NCI-H1092 (cell line): Measurements from ENCODE around the gene NOP58.
"Not testable (repeated sequence)": the region's sequence is repeated elsewhere in the genome, so short reads cannot be mapped to it uniquely, and the experiment has no call there.

ENCODE experiments used
- DNase-seq: peaks from one replicate; lab custom pipeline; 2025; lab: John Stamatoyannopoulos, UW

The NOP58 gene

DNA sequence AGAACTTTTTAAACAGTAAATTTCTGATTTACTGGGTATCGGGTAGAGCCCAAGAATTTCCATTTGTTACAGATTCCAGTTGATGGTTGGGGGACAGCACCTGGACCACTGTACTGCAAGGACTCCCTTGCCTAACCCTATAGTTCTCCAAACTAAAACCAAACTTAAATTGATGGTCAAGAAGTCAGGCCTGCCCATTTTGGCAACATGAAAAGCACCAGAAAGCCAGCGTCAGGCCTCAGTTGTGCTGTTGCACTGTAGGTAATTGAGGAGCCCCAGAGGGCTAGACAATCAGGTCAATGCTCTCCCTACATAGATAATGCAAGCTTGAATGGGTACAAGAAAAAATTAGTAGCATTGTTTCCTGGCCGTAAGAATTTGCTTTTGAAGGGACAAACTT lies 40.5 kb downstream of the NOP58 start:
- DNase-seq = no peak

DNA sequence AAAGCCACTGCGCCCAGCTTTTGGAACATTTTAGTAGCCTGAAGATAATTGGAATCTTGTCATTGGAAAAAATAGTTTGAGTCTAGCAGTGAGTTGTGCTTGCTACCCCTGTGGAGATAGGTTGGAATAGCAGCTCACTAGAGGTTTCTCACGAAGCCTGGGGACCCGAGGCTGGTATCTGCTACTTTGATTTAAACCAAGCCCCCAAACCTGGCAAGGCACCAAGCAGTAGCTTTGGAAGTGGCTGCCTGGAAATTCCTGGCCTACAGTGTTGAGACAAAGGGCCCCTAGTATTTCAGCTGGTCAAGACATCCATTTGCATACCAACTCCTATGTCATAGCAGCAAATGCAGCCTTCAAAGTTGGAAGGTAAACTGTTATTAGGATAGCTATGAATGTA lies 42.1 kb downstream of the NOP58 start:
- no peak for DNase-seq

DNA sequence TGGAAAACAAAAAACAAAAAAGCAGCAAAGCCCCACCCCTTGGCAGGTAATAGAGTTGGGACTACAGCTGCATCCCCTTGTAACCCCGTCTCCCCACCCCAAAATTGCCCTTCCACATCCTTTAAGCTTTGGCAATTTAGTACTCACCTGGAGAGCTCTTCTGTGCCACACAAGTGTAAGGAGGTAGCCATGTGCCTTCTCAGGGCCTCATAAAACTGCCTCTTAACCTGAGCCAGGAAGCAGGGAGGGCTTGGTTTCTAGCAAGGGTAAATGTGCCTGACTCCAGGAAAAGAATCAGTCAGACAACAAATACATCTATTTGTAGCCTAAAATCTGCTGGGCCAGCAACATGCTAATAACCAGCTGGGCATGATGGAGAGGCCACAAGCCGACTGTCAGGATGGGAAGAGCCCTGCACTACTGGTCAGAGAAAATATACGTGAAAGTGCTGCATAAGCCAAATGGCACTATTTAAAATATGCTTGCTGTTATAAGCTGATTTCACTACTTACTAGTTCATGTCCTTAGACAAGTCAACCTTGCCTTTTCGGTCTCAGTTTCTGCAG lies 46.3 kb downstream of the NOP58 start:
- DNase-seq = no peak

DNA sequence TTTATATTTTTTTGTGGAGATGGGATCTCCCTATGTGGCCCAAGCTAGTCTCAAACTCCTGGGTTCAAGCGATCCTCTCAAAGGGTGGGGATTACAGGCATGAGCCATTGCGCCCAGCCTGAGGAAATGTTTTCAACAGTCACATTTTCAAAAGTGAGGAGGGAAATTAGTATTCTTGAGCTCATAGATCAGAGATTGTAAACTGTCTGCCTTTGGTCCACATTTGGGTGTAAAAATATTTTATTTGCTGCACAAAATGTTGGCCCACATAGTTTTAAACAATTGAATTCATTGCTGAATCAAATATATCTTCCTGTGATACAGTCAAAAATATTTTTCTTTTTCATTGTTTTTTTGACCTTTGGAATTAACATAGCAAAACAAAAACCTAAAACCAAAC lies 48.6 kb downstream of the NOP58 start:
- no peak for DNase-seq

DNA sequence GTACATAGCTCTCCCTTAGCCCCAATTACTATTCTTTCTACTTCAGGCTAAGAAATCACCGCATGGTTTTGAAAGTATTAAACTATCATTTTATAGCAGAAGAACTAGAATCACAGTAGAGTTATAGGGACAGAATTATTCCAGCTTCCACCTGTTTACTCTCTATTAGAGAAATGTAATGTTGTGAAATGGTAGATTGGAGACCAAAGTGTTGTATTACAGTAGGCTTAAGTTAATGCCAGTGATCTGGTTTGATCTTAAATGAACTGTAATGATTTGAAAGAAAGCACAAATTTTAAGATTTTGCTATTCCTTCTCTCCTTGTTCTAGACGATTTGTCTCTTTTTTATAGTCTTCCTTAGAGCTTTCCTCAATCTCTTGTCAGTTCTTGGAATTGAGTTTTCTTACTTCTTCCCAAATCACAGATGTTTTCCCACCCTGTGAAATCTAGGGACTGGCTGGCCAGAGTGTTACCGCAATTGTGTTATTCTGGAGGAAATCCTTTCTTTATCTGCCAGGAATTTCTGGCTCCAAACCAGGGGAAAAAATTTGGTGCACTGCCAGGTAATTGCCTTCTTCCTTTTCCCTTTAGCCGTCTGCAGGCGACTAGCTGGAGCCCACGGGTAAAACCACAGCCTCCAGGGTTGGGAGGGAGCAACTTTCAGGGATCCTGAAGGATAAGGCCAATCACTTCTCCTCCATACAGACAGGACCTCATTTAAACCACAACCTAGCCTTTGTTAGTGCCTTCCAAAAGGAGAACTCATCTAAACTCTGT lies 51.7 kb downstream of the NOP58 start:
- DNase-seq = peak; percentile 3

DNA sequence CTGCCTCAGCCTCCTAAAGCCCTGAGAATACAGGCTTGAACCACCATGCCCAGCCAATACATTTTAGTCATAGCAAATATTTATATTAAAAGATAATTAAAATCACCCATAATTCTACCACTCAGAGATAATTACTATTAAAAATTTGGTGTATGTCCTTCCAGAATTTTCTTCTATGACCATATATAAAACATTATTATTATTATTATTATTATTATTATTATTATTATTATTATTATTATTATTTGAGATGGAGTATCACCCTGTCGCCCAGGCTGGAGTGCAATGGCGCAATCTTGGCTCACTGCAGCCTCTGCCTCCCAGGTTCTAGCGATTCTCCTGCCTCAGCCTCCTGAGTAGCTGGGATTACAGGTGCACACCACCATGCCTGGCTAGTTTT lies 54.8 kb downstream of the NOP58 start:
- DNase-seq = not testable (repeated sequence)

DNA sequence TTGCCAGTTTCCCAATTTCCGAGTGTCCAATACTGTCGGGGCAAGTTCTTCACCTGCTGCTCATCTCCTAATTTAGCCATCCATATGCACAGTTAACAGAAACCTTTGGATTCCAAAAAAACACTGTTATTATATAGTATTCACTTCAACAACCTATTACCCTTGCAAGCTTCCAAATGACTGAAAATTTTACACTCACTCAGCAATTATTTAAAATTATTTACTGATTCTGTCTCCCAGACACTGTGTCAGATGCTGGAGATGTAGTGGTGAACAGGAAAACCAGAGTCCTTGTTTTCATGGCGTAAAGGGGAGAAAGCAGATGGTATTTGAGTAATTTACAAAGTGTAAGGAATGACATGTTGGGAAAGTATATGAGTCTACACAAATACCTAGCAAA lies 56.9 kb downstream of the NOP58 start:
- no peak for DNase-seq

DNA sequence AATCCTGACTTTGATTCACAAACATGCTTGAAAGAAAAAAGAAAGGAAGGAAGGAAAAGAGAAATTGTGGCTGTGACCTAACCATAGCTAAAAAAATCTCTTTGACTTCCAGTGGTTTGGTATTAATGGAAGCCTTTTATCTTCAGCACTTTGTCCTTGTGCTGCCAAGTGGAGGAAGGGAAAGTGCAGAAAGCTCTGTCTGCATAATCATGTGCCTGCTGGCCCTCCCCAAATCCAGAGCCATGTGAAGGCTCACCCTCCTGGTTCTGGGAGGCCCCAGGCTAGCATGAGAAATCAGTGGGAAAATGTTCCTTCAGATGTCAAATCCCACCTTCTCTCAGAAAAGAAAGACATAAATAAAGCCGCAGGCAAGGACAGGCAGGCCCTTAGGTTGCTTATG lies 62.3 kb downstream of the NOP58 start:
- no peak for DNase-seq

DNA sequence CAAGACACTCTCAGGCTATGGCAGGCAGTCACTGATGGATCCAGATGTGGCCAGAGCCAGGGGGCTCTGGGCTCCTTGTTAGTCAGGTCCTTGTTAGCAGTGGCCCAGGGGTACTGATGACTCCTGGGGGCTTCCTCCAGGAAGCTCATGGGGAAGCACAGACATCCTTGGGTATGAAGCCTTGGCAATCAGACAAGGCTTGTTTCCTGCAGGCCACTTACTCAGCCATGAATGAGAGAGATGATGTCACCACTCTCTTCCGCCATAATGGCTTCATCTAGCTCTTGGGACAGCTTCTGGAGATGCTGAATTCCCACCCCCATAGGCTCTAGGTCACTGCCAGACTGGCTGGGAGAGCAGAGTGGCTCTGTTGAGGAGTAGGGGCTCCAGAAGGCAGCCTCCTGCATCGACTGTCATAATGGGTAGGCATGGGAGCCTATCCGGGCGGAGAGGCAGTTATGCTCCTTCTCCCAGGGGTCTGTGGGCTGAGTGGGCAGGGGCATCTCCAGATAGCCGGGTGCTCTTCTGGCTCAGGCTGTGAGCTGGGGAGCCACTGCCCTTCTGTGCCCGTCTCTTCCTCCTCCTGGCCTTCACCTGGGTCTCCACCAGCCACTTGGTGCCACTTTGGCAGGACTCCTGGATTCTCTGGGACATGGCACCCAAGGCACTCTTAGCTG lies 70.4 kb downstream of the NOP58 start:
- no peak for DNase-seq

DNA sequence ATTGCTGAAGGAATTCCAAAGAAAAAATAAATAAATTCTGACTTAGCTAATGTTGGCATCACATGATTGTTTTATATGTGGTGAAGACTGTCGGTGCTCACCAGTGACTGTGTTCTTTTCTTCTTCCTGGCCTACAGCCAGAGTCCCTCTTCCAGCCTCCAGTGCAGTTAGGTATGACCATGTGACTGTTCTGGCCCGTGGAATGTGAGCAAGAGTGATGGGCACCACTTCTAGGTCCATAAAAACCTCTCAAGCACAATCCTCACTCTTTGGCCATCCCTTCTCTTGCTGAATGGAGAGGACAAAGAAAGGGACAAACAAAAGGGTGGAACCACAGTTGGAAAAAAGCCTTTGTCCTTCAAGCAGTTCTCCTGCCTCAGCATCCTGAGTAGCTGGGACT lies 71.6 kb downstream of the NOP58 start:
- no peak for DNase-seq

DNA sequence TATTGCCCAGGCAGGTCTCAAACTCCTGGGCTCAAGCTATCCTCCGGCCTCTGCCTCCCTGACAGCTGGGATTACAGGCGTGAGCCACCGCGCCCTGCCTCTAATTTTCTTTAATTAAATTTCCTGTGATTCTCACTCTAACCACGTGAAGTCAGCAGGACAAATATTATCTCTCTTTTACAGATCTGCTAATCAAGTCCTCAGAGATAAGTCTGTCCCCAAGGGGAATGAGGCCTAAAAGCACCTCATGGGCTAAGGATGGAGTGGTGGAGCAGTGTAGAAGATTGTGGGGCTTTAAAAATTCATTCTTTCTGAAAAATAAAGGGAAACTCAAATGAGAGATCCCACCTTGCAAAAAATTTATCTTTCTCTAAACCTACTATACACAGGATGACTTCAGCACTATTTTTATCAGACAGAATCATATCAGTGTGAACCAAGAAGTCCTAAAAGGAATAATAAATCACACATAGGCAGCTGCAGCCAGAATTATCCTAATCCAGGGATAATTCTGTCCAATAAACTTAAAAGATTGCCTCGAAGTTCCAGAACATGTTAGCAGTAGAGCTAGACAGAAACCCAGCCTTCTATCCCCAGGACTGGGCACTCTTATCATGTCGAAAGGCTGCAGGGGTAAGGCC lies 72.3 kb downstream of the NOP58 start:
- no peak for DNase-seq

DNA sequence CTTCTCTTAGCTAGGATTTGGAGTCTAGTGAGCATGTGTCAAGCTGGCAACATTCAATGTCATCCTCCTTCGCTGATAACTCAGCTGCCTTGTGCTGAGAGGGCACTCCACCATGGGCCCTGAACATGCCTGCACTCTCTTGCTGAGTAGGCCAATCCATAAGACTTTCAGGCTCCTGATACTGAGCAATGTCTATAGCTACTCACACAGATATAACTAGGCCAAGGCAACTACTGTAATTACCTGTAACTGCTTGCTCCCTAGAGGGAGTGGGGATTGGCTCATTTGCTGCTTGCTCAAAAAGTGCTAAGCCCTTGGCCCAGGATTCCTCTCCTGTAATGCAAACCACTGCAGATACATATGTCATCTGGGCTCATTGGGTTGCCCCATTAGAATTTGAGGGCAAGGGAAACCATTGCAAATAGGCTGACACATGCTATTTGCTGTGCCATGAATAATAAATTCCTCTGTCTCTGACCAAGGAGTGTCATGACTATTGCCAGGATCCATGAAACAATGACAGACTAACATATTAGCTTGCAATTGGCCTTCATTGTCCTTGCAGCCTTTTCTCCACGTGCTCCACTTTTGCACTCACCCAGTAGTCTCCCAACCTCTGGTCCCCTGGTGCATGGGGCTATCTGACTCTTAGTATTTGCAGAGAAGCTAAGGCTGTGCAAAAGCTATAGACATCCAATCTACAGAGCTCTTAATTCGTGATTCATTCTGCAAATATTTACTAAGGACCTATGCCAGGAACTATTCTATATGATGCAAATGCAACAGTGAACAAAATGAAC lies 73.7 kb downstream of the NOP58 start:
- no peak for DNase-seq

DNA sequence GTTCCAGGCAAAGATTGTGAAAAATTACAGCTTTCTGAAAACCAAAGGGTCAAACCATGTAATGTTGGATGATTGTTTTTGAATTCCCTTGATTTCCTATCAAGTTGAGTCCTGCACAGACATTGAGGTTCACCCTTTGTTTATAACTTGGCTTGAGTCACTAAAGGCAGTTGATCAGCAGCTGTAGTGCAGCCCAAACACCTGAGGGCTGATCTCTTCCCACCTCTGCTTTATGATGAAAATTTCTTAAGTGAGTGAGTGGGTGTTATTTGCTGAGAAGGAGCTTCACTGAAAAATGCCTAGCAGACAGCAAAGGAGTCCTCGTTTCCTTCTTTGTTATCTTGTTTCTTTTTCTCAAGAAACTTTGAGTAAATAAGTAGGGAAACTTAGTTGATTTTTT lies 78.6 kb downstream of the NOP58 start:
- no peak for DNase-seq

DNA sequence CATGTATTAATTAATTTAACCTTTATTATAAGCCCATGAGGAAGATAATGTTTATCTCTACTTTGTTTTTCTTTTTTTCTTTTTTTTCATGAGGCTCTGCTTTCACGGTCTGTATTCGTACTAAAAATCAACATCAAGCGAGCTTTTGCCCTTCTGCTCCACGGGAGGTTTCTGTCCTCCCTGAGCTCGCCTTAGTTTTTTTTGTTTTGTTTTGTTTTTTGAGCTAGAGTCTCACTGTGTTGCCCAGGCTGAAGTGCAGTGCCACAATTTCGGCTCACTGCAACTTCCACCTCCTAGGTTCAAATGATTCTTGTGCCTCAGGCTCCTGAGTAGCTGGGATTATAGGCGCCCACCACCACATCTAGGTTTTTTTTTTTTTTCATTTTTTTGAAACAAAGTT lies 80.6 kb downstream of the NOP58 start:
- no peak for DNase-seq
